Measurements from ENCODE around the gene LDB1.

The LDB1 gene
- 178 reads per million, percentile 91 among the genes with 10 or more reads in this experiment for total RNA-seq

- peak; percentile 56 for DNase-seq
Observed at GRCh38 chr10:102120142-102120990, at the start of gene LDB1. LDB1 (minus strand) TSS chr10:102120368; CDS start chr10:102120110, 258 bp downstream.

- DNase-seq, result no peak
Observed at GRCh38 chr10:102167861-102168260, 47.7 kb upstream of the LDB1 start.

- DNase-seq, result no peak
Observed at GRCh38 chr10:102163342-102163989, 43.3 kb upstream of the LDB1 start.

GRCh38 chr10:102159831-102160230, 39.7 kb upstream of the LDB1 start:
- no peak for DNase-seq

GRCh38 chr10:102159051-102159597, 39.0 kb upstream of the LDB1 start:
- no peak for DNase-seq

GRCh38 chr10:102157224-102157623, 37.1 kb upstream of the LDB1 start:
- no peak for DNase-seq

- no peak for DNase-seq
Observed at GRCh38 chr10:102154466-102155116, 34.4 kb upstream of the LDB1 start.

GRCh38 chr10:102153093-102153620, 33.0 kb upstream of the LDB1 start:
- no peak for DNase-seq

GRCh38 chr10:102152545-102152890, 32.4 kb upstream of the LDB1 start:
- no peak for DNase-seq

- DNase-seq, result peak; percentile 99
Observed at GRCh38 chr10:102151774-102152544, 31.8 kb upstream of the LDB1 start, which contains the start of gene NOLC1. NOLC1 (plus strand) TSS chr10:102152389; CDS start chr10:102152411, 22 bp downstream.

GRCh38 chr10:102150970-102151773, 31.0 kb upstream of the LDB1 start:
- no peak for DNase-seq

GRCh38 chr10:102148275-102148674, 28.1 kb upstream of the LDB1 start:
- no peak for DNase-seq

GRCh38 chr10:102147561-102147960, 27.4 kb upstream of the LDB1 start:
- no peak for DNase-seq

GRCh38 chr10:102146971-102147428, 26.8 kb upstream of the LDB1 start:
- no peak for DNase-seq

- no peak for DNase-seq
Observed at GRCh38 chr10:102141583-102142107, 21.5 kb upstream of the LDB1 start.

GRCh38 chr10:102140913-102141540, 20.9 kb upstream of the LDB1 start:
- DNase-seq, result no peak

- no peak for DNase-seq
Observed at GRCh38 chr10:102140218-102140617, 20.1 kb upstream of the LDB1 start.

GRCh38 chr10:102139281-102140110, 19.3 kb upstream of the LDB1 start:
- no peak for DNase-seq

- no peak for DNase-seq
Observed at GRCh38 chr10:102135956-102136526, 15.9 kb upstream of the LDB1 start.

All from effector CD4-positive, alpha-beta T cell (primary cell).